MM.1S (cell line): Measurements from ENCODE around the gene NXT1.
A peak's percentile ranks its signal among the peaks of the same experiment; 100 is the strongest.

ENCODE experiments used
- DNase-seq: peaks from one replicate; pipeline ENCODE4 v3.0.0-alpha.2; 2015
- H2AFZ ChIP-seq: fragments of 300-600 bp; sonication (generic); 2 replicates; pipeline ENCODE4 v1.6.0; 2016; ENCODE audit warnings: antibody characterized with exemption, low read length
- H3F3A ChIP-seq: fragments of 300-600 bp; sonication (generic); 2 replicates; pipeline ENCODE4 v1.6.1; 2016; ENCODE audit warnings: mild to moderate bottlenecking, antibody characterized with exemption, low read length, moderate library complexity, mixed read lengths; ENCODE audit not compliant: insufficient read depth
- H3K27ac ChIP-seq: fragments of 300-600 bp; sonication (generic); 2 replicates; pipeline ENCODE4 v1.5.1; 2016; ENCODE audit warnings: mild to moderate bottlenecking, low read length
- H3K27me3 ChIP-seq: fragments of 300-600 bp; sonication (generic); replicated peaks from 2 replicates; pipeline ENCODE4 v1.6.0; 2016; ENCODE audit warnings: low read length; ENCODE audit not compliant: insufficient read depth
- H3K36me3 ChIP-seq: fragments of 300-600 bp; sonication (generic); replicated peaks from 2 replicates; pipeline ENCODE4 v1.6.1; 2016; ENCODE audit warnings: mild to moderate bottlenecking, low read length, mixed read lengths; ENCODE audit not compliant: insufficient read depth
- H3K4me1 ChIP-seq: fragments of 300-600 bp; sonication (generic); 2 replicates; pipeline ENCODE4 v1.6.1; 2016; ENCODE audit warnings: low read length, mixed read lengths
- H3K4me2 ChIP-seq: fragments of 300-600 bp; sonication (generic); 2 replicates; pipeline ENCODE4 v1.6.0; 2016; ENCODE audit warnings: low read depth, low read length
- H3K4me3 ChIP-seq: fragments of 300-600 bp; sonication (generic); 2 replicates; pipeline ENCODE4 v1.5.1; 2016; ENCODE audit warnings: low read length, mixed read lengths
- H3K79me2 ChIP-seq: fragments of 300-600 bp; sonication (generic); 2 replicates; pipeline ENCODE4 v1.6.1; 2016; ENCODE audit warnings: mixed run types, low read length, mixed read lengths
- H3K9ac ChIP-seq: fragments of 300-600 bp; sonication (generic); 2 replicates; pipeline ENCODE4 v1.6.1; 2016; ENCODE audit warnings: low read length, mixed read lengths
- H3K9me2 ChIP-seq: fragments of 300-600 bp; sonication (generic); replicated peaks from 2 replicates; pipeline ENCODE4 v1.6.1; 2016; ENCODE audit warnings: mild to moderate bottlenecking, low read length, mixed read lengths; ENCODE audit not compliant: insufficient read depth
- H3K9me3 ChIP-seq: fragments of 300-600 bp; sonication (generic); replicated peaks from 2 replicates; pipeline ENCODE4 v1.6.1; 2016; ENCODE audit warnings: mild to moderate bottlenecking, low read length, mixed read lengths; ENCODE audit not compliant: insufficient read depth
- H4K20me1 ChIP-seq: fragments of 300-600 bp; sonication (generic); 2 replicates; pipeline ENCODE4 v1.6.1; 2016; ENCODE audit warnings: mild to moderate bottlenecking, low read length, moderate library complexity, mixed read lengths; ENCODE audit not compliant: insufficient read depth
- EZH2 ChIP-seq: fragments of 300-600 bp; sonication (generic); optimal IDR thresholded peaks from 2 replicates; pipeline ENCODE3; 2017; ENCODE audit warnings: low read depth, mild to moderate bottlenecking, antibody characterized with exemption, low read length, mixed read lengths
- EZH2phosphoT487 ChIP-seq: fragments of 300-600 bp; sonication (generic); IDR thresholded peaks from 2 replicates; pipeline ENCODE4 v1.6.1; 2018; ENCODE audit warnings: antibody characterized with exemption, low read length
- TF ChIP-seq, protein P1 (sequence below): fragments of 300-600 bp; sonication (generic); IDR thresholded peaks from 2 replicates; pipeline ENCODE4 v1.5.1; 2016; ENCODE audit warnings: antibody characterized with exemption, low read length, mixed read lengths

NXT1 gene

DNA sequence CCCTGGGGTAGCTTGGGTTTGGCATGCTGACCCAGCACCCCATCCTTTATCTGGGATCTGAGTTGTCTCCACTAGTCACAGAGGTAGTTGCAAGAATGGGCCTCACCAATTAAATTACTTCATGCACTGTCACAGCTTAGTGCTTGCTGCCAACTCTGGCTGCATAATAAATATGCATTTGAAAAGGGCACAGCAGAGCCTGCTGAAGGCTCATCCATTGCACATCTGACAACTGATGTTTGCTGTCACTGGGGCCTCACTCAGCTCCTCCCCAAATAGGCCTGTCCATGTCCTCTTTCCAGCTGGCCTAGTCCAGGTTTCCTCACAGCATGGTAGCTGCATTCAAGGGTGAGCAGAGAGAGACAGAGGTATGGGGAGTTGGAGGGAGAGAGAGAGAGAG, 13.3 kb upstream of the NXT1 start:
- Histone ChIP-seq H3K4me1 (no peaks in the 10 kb centered on the region), H3K27ac (no peak overlapping the region), H3K79me2 (no peaks in the 10 kb centered on the region), H4K20me1 (no peaks in the 10 kb centered on the region), H3F3A (no peaks in the 10 kb centered on the region), H3K4me3 (no peak overlapping the region), H3K9ac (no peak overlapping the region), H3K27me3 (no peaks in the 10 kb centered on the region), H3K9me3 (no peaks in the 10 kb centered on the region), H3K9me2 (no peaks in the 10 kb centered on the region), H3K4me2 (no peak overlapping the region), H2AFZ (no peak overlapping the region), H3K36me3 (no peaks in the 10 kb centered on the region)
- TF ChIP-seq EZH2phosphoT487 (no peak), EZH2 (no peak)
- TF ChIP-seq, protein P1, sequence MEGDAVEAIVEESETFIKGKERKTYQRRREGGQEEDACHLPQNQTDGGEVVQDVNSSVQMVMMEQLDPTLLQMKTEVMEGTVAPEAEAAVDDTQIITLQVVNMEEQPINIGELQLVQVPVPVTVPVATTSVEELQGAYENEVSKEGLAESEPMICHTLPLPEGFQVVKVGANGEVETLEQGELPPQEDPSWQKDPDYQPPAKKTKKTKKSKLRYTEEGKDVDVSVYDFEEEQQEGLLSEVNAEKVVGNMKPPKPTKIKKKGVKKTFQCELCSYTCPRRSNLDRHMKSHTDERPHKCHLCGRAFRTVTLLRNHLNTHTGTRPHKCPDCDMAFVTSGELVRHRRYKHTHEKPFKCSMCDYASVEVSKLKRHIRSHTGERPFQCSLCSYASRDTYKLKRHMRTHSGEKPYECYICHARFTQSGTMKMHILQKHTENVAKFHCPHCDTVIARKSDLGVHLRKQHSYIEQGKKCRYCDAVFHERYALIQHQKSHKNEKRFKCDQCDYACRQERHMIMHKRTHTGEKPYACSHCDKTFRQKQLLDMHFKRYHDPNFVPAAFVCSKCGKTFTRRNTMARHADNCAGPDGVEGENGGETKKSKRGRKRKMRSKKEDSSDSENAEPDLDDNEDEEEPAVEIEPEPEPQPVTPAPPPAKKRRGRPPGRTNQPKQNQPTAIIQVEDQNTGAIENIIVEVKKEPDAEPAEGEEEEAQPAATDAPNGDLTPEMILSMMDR: no peak
- DNase-seq: no peak

DNA sequence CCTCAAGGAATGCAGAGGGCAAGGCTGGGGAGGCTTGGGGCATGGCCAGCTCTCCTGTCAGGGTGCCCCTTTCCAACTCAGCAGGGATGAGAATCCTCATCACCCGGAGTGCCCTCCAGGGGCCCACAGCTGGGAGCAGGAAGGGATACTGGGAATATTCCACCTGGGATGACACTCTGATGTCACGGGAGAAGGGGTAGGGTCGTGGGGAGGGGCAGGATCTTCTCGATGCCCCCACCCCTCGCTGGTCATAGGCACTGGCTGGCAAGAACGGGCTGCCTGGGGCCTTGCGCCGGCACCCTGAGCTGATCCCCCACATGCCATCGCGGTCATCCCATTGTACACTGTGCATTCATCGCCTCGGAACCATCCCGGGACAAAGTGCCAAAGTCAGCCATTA, 10.6 kb upstream of the NXT1 start:
- DNase-seq: no peak
- no peak overlapping the region for H3K9ac ChIP-seq
- no peaks in the 10 kb centered on the region for H3K9me3 ChIP-seq
- no peaks in the 10 kb centered on the region for H3F3A ChIP-seq
- no peaks in the 10 kb centered on the region for H3K36me3 ChIP-seq
- no peaks in the 10 kb centered on the region for H3K27me3 ChIP-seq
- H3K79me2 ChIP-seq: no peaks in the 10 kb centered on the region
- H3K27ac ChIP-seq: no peak overlapping the region
- H2AFZ ChIP-seq: no peak overlapping the region
- no peak overlapping the region for H3K4me2 ChIP-seq
- H3K4me3 ChIP-seq: no peak overlapping the region
- H4K20me1 ChIP-seq: no peaks in the 10 kb centered on the region
- H3K9me2 ChIP-seq: no peaks in the 10 kb centered on the region
- no peaks in the 10 kb centered on the region for H3K4me1 ChIP-seq
- TF ChIP-seq EZH2phosphoT487: no peak

DNA sequence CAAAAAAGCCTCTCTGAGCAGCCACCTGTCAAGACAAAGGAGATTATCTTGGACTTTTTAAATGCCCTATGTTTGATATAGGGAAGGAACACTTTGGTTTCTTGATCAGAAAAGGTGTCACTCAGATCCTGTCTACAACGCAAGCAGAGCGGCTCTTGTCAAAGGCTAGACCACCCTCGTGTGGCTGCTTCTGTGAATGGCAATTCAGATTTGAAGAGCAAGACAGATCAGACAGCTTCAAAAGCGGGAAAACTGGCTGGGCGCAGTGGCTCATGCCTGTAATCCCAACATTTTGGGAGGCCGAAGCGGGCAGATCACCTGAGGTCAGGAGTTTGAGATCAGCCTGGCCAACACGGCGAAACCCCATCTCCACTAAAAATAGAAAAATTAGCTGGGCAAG, 10.1 kb upstream of the NXT1 start:
- Histone ChIP-seq H3K9me3 (no peaks in the 10 kb centered on the region), H3F3A (no peaks in the 10 kb centered on the region), H3K27me3 (no peaks in the 10 kb centered on the region), H3K79me2 (no peaks in the 10 kb centered on the region), H2AFZ (no peak overlapping the region), H3K9me2 (no peaks in the 10 kb centered on the region), H4K20me1 (no peaks in the 10 kb centered on the region), H3K4me3 (no peak overlapping the region), H3K9ac (no peak overlapping the region), H3K36me3 (no peaks in the 10 kb centered on the region), H3K4me1 (no peaks in the 10 kb centered on the region), H3K4me2 (no peak overlapping the region), H3K27ac (no peak overlapping the region)
- no peak for DNase-seq
- TF ChIP-seq EZH2 (no peak), EZH2phosphoT487 (no peak)
- TF ChIP-seq, protein P1: peak; percentile 8; the same call in 1 of the 2 replicates

DNA sequence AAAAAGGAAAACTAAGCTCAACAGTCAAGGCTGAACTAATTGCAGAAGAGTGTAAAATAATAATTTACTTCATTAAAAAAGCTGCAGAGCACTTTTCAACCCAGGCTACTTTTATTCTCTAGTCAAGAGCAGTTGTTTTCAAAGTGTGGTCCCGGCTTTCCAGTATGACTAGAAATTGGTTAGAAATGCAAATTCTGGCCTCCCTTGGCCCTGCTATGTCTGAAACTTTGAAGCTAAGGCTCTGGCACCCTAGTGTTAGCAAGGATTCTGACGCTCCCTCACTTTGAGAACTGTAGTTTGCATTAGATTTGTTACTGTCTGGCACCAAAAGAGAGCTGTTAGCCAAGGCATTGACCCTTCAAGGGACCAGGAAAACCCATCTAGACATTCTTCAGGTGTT, 9.5 kb upstream of the NXT1 start:
- H3K36me3 ChIP-seq: no peaks in the 10 kb centered on the region
- H3K9ac ChIP-seq: no peak overlapping the region
- H3K79me2 ChIP-seq: no peaks in the 10 kb centered on the region
- no peak overlapping the region for H2AFZ ChIP-seq
- H3K27ac ChIP-seq: no peak overlapping the region
- no peaks in the 10 kb centered on the region for H3K9me2 ChIP-seq
- H3K4me2 ChIP-seq: no peak overlapping the region
- no peaks in the 10 kb centered on the region for H3K9me3 ChIP-seq
- no peaks in the 10 kb centered on the region for H3F3A ChIP-seq
- no peaks in the 10 kb centered on the region for H3K27me3 ChIP-seq
- no peak overlapping the region for H3K4me3 ChIP-seq
- TF ChIP-seq EZH2 (no peak), EZH2phosphoT487 (no peak)
- TF ChIP-seq, protein P1: no peak
- H4K20me1 ChIP-seq: no peaks in the 10 kb centered on the region
- no peak for DNase-seq
- no peaks in the 10 kb centered on the region for H3K4me1 ChIP-seq
